Measurements from ENCODE around the gene EML6. TPM values are rescaled to one million over a fixed set of nuclear protein-coding genes. Genes with fewer than 3 reads are reported as not detected.

The EML6 gene
- total RNA-seq, 1 donor = 1.1 TPM

GRCh38 chr2:54706622-54707021 is 16.8 kb upstream of the EML6 start:
- H3K27me3 ChIP-seq (ENCODE audit: insufficient read depth, low read length) = no peaks in the 10 kb centered on the region
- no peak overlapping the region for H3K27ac ChIP-seq (ENCODE audit: low read depth, low read length)
- no peaks in the 10 kb centered on the region for H3K79me2 ChIP-seq (ENCODE audit: insufficient read depth, low read length)
- no peak overlapping the region for H3K4me3 ChIP-seq (ENCODE audit: insufficient read depth, low read length)
- H3K36me3 ChIP-seq (ENCODE audit: insufficient read depth, low read length) = no peaks in the 10 kb centered on the region
- peaks cover 9% of the 10 kb centered on the region for H3K4me1 ChIP-seq (ENCODE audit: insufficient read depth, low read length)
- no peak overlapping the region for H3K4me2 ChIP-seq (ENCODE audit: insufficient read depth, low read length)
- no peak overlapping the region for H2AFZ ChIP-seq (ENCODE audit: low read length)
- TF ChIP-seq, protein P1, sequence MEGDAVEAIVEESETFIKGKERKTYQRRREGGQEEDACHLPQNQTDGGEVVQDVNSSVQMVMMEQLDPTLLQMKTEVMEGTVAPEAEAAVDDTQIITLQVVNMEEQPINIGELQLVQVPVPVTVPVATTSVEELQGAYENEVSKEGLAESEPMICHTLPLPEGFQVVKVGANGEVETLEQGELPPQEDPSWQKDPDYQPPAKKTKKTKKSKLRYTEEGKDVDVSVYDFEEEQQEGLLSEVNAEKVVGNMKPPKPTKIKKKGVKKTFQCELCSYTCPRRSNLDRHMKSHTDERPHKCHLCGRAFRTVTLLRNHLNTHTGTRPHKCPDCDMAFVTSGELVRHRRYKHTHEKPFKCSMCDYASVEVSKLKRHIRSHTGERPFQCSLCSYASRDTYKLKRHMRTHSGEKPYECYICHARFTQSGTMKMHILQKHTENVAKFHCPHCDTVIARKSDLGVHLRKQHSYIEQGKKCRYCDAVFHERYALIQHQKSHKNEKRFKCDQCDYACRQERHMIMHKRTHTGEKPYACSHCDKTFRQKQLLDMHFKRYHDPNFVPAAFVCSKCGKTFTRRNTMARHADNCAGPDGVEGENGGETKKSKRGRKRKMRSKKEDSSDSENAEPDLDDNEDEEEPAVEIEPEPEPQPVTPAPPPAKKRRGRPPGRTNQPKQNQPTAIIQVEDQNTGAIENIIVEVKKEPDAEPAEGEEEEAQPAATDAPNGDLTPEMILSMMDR (IDR thresholded peaks at IDR 0.05; ENCODE audit: extremely low read depth, low read depth, low read length) = no peak
- H4K20me1 ChIP-seq (ENCODE audit: insufficient read depth, low read length) = no peaks in the 10 kb centered on the region
- H3K9me3 ChIP-seq (ENCODE audit: low read depth, low read length) = no peaks in the 10 kb centered on the region
- no peak for DNase-seq (ENCODE audit: insufficient read length, low spot score, missing footprints)

DNA sequence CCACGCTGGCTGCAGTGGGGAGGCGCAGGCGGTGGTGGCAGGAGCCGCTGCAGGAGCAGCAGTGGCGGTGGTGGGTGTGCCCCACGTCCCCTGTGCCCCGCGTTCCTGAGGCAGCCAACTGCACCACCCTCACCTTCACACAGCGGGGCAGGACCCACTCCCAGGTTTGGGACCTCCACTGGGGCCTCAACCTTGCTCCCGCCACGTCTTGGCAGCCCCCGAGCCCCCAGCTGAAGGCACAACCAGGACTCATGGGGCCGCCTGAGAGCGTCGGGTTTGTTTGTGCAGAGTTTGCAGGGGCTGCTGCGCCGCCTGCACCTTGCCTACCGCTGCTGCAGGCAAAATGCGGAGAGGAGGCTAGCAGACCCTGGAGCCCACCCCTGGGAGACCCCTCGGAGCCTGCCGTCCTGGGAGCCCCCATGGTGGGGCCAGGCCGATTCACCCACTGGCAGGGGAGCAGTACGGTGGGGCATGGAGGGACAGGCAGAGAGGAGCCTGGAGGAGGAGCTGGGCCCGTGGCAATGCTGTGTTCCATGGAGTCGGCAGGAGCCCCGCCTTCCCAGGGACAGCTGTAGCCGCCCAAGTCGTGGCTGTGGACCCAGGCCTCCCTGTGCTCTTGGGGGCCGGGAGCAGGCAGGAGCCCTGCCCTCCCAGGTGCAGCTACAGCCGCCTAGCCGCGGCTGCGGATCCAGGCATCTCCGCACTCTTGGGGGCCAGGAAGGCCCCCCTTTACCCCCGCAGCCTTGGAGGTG is 14.7 kb upstream of the EML6 start:
- Histone ChIP-seq H3K4me3 (ENCODE audit: insufficient read depth, low read length) (peak overlapping the region; percentile 72), H3K27ac (ENCODE audit: low read depth, low read length) (no peak overlapping the region), H3K79me2 (ENCODE audit: insufficient read depth, low read length) (no peaks in the 10 kb centered on the region), H3K36me3 (ENCODE audit: insufficient read depth, low read length) (no peaks in the 10 kb centered on the region), H2AFZ (ENCODE audit: low read length) (peak overlapping the region; percentile 93), H3K4me2 (ENCODE audit: insufficient read depth, low read length) (peak overlapping the region; percentile 92), H4K20me1 (ENCODE audit: insufficient read depth, low read length) (no peaks in the 10 kb centered on the region), H3K4me1 (ENCODE audit: insufficient read depth, low read length) (peaks cover 9% of the 10 kb centered on the region), H3K27me3 (ENCODE audit: insufficient read depth, low read length) (no peaks in the 10 kb centered on the region), H3K9me3 (ENCODE audit: low read depth, low read length) (no peaks in the 10 kb centered on the region)
- peak; percentile 87 for DNase-seq (ENCODE audit: insufficient read length, low spot score, missing footprints)
- TF ChIP-seq, protein P1 (IDR thresholded peaks at IDR 0.05; ENCODE audit: extremely low read depth, low read depth, low read length) = peak; percentile 8

DNA sequence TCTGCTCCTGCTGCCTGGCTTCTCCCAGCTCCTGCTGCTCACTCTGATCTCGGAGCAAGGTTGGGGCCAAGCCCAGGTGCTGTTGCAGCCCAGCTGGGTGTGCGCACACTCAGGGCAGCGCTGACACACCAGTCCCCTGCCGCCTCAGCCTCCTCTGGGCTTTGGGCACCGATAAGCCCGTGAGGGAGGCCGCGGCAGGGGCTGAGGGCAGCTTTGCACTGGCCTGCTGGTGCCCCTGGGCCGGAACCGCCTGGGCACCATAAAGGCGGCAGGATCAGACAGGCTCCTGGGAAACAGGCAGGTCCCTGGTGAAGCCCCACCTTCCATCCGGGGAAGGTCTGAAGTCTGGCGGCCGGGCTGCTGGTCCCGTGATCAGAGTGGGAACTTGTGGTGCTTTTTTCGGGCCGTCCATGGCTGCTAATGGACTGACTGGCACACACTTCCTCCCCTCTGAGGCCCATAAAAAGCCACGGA is 14.1 kb upstream of the EML6 start:
- DNase-seq (ENCODE audit: insufficient read length, low spot score, missing footprints) = no peak
- Histone ChIP-seq H2AFZ (ENCODE audit: low read length) (peak overlapping the region; percentile 93), H3K4me3 (ENCODE audit: insufficient read depth, low read length) (peak overlapping the region; percentile 72), H3K4me2 (ENCODE audit: insufficient read depth, low read length) (peak overlapping the region; percentile 92), H3K27ac (ENCODE audit: low read depth, low read length) (no peak overlapping the region), H3K4me1 (ENCODE audit: insufficient read depth, low read length) (peaks cover 9% of the 10 kb centered on the region), H3K79me2 (ENCODE audit: insufficient read depth, low read length) (no peaks in the 10 kb centered on the region), H3K27me3 (ENCODE audit: insufficient read depth, low read length) (no peaks in the 10 kb centered on the region), H4K20me1 (ENCODE audit: insufficient read depth, low read length) (no peaks in the 10 kb centered on the region), H3K36me3 (ENCODE audit: insufficient read depth, low read length) (no peaks in the 10 kb centered on the region), H3K9me3 (ENCODE audit: low read depth, low read length) (no peaks in the 10 kb centered on the region)
- TF ChIP-seq, protein P1 (IDR thresholded peaks at IDR 0.05; ENCODE audit: extremely low read depth, low read depth, low read length) = no peak

DNA sequence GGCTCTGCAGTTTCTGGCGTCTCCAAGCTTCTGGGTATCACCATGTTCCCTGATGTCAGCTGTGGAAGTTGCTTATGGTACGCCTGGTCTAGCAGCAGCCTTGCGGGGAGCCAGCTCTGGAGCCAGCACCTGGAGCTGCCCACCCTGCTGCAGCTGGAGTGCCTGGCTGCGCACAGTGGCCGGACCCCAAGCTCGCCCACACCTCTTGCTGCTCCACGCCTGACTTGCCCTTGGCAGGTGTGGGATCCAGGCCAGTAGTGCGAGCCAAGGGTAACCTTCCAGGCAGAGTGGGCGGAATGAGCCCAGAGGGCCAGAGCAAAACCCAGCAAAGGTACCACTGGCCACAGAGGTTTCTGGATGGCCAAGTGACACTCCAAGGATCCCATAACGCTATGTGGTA is 13.2 kb upstream of the EML6 start:
- Histone ChIP-seq H3K36me3 (ENCODE audit: insufficient read depth, low read length) (no peaks in the 10 kb centered on the region), H4K20me1 (ENCODE audit: insufficient read depth, low read length) (no peaks in the 10 kb centered on the region), H3K4me1 (ENCODE audit: insufficient read depth, low read length) (peaks cover 9% of the 10 kb centered on the region), H3K79me2 (ENCODE audit: insufficient read depth, low read length) (no peaks in the 10 kb centered on the region), H3K4me2 (ENCODE audit: insufficient read depth, low read length) (no peak overlapping the region), H3K9me3 (ENCODE audit: low read depth, low read length) (no peaks in the 10 kb centered on the region), H3K4me3 (ENCODE audit: insufficient read depth, low read length) (no peak overlapping the region), H2AFZ (ENCODE audit: low read length) (no peak overlapping the region), H3K27ac (ENCODE audit: low read depth, low read length) (no peak overlapping the region), H3K27me3 (ENCODE audit: insufficient read depth, low read length) (no peaks in the 10 kb centered on the region)
- no peak for DNase-seq (ENCODE audit: insufficient read length, low spot score, missing footprints)
- TF ChIP-seq, protein P1 (IDR thresholded peaks at IDR 0.05; ENCODE audit: extremely low read depth, low read depth, low read length) = no peak
